Uterus (tissue), 2 donors: ENCODE results near the gene CYP2A6.
"Not testable (repeated sequence)": the region's sequence is repeated elsewhere in the genome, so short reads cannot be mapped to it uniquely, and the experiment has no call there.

Experiments
- POLR2A ChIP-seq, 2 donors: fragments of 450-650 bp; IDR thresholded peaks; one replicate each; pipeline ENCODE4 v1.6.1; 2016; ENCODE audit warnings: antibody characterized with exemption in 2 of 2, mild to moderate bottlenecking in 1 of 2, moderate library complexity in 1 of 2
- TF ChIP-seq, protein P1 (sequence below), 4 experiments: fragments of 200-600 bp in 2 of 4; fragments of 450-650 bp in 2 of 4; sonication (generic) in 2 of 4; IDR thresholded peaks; one replicate each; pipeline ENCODE4 v1.5.1; 2016 to 2019; ENCODE audit warnings: antibody characterized with exemption in 4 of 4, mild to moderate bottlenecking in 2 of 4, moderate library complexity in 1 of 4

DNA sequence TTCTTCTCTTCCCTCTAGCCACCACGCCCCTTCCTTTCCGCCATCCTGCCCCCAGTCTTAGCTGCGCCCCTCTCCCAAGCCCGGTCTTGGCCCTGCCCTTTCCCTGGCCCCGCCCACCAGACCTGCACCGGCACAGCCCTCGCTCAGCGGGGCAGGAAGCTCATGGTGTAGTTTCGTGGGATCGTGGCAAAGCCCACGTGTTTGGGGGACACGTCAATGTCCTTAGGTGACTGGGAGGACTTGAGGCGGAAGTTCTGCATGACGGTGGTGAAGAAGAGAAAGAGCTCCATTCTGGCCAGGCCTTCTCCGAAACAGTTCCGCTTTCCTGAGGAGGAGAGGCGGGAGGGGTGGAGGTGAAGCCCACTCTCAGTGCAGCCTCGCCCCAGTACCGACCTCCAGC, 6.6 kb downstream of the CYP2A6 start:
- TF ChIP-seq, protein P1, sequence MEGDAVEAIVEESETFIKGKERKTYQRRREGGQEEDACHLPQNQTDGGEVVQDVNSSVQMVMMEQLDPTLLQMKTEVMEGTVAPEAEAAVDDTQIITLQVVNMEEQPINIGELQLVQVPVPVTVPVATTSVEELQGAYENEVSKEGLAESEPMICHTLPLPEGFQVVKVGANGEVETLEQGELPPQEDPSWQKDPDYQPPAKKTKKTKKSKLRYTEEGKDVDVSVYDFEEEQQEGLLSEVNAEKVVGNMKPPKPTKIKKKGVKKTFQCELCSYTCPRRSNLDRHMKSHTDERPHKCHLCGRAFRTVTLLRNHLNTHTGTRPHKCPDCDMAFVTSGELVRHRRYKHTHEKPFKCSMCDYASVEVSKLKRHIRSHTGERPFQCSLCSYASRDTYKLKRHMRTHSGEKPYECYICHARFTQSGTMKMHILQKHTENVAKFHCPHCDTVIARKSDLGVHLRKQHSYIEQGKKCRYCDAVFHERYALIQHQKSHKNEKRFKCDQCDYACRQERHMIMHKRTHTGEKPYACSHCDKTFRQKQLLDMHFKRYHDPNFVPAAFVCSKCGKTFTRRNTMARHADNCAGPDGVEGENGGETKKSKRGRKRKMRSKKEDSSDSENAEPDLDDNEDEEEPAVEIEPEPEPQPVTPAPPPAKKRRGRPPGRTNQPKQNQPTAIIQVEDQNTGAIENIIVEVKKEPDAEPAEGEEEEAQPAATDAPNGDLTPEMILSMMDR (IDR thresholded peaks at IDR 0.05) = not testable (repeated sequence)
- not testable (repeated sequence) for TF ChIP-seq POLR2A (IDR thresholded peaks at IDR 0.05)
